Naive thymus-derived CD4-positive, alpha-beta T cell (primary cell): ENCODE measurements around the gene CALML6. TPM values are rescaled to one million over a fixed set of nuclear protein-coding genes. Genes with fewer than 3 reads are reported as not detected.

Source experiments
- ATAC-seq: fragments of 150-1000 bp; cut with Tn5 transposase; 2 replicates; pipeline ENCODE4 v1.10.0; 2021; ENCODE audit warnings: mild to moderate bottlenecking, moderate library complexity
- CTCF ChIA-PET: fragments of 350-600 bp; sonication (Branson Sonifier 250); formaldehyde crosslinking; loops from one replicate; lab custom pipeline; 2021; ENCODE audit warnings: antibody characterized with exemption; lab: Charles Lee
- POLR2A ChIA-PET: fragments of 350-600 bp; sonication (Branson Sonifier 250); formaldehyde crosslinking; loops from one replicate; lab custom pipeline; 2021; ENCODE audit warnings: antibody characterized with exemption, inconsistent platforms; lab: Charles Lee
- DNase-seq, 9 donors: peaks; one replicate each; pipeline versions ENCODE4 v3.0.0 to v3.0.0-alpha.2; 2020 to 2022; ENCODE audit warnings: mixed read lengths in 1 of 9
- H3K27ac ChIP-seq: one replicate; pipeline ENCODE4 v1.7.0; 2013; ENCODE audit warnings: mild to moderate bottlenecking, low read depth, low read length, moderate library complexity
- H3K27me3 ChIP-seq, 2 donors: one replicate each; pipeline ENCODE4 v1.7.0; 2013; ENCODE audit warnings: low read length in 2 of 2, mild to moderate bottlenecking in 2 of 2, moderate library complexity in 2 of 2; ENCODE audit not compliant: control insufficient read depth in 2 of 2, insufficient read depth in 2 of 2
- H3K36me3 ChIP-seq, 3 experiments: 1 replicate in 2 of 3; 2 replicates in 1 of 3; pipeline ENCODE4 v1.7.0; 2013; ENCODE audit warnings: low read length in 3 of 3, mild to moderate bottlenecking in 3 of 3, moderate library complexity in 1 of 3; ENCODE audit not compliant: insufficient read depth in 3 of 3, control insufficient read depth in 2 of 3
- H3K4me1 ChIP-seq, 2 donors: one replicate each; pipeline ENCODE4 v1.7.0; 2013; ENCODE audit warnings: low read length in 2 of 2, mild to moderate bottlenecking in 2 of 2, moderate library complexity in 1 of 2; ENCODE audit not compliant: control insufficient read depth in 2 of 2, insufficient read depth in 2 of 2
- H3K4me3 ChIP-seq: 2 replicates; pipeline ENCODE4 v1.7.0; 2013; ENCODE audit warnings: mild to moderate bottlenecking, low read length
- H3K9me3 ChIP-seq, 3 experiments: 1 replicate in 2 of 3; 2 replicates in 1 of 3; pipeline ENCODE4 v1.7.0; 2013; ENCODE audit warnings: low read length in 3 of 3; ENCODE audit not compliant: control insufficient read depth in 2 of 3
- H3K27ac Mint-ChIP-seq, 9 donors: one replicate each; pipeline ENCODE4 v1.8.0; 2020 to 2022; ENCODE audit warnings: mixed read lengths in 9 of 9, mild to moderate bottlenecking in 8 of 9, moderate library complexity in 5 of 9, inconsistent platforms in 2 of 9
- H3K27me3 Mint-ChIP-seq, 5 donors: one replicate each; pipeline ENCODE4 v1.8.0; 2021 to 2022; ENCODE audit warnings: mixed read lengths in 5 of 5, mild to moderate bottlenecking in 1 of 5
- H3K36me3 Mint-ChIP-seq, 5 donors: one replicate each; pipeline ENCODE4 v1.8.0; 2020 to 2022; ENCODE audit warnings: mixed read lengths in 5 of 5, mild to moderate bottlenecking in 3 of 5, inconsistent platforms in 1 of 5
- H3K4me1 Mint-ChIP-seq, 7 donors: one replicate each; pipeline ENCODE4 v1.8.0; 2020 to 2022; ENCODE audit warnings: mixed read lengths in 7 of 7, mild to moderate bottlenecking in 3 of 7, inconsistent platforms in 1 of 7
- H3K4me3 Mint-ChIP-seq, 10 donors: one replicate each; pipeline ENCODE4 v1.8.0; 2020 to 2022; ENCODE audit warnings: mild to moderate bottlenecking in 10 of 10, mixed read lengths in 10 of 10, moderate library complexity in 6 of 10, inconsistent platforms in 2 of 10
- H3K9me3 Mint-ChIP-seq, 11 donors: one replicate each; pipeline ENCODE4 v1.8.0; 2020 to 2022; ENCODE audit warnings: mixed read lengths in 11 of 11, mild to moderate bottlenecking in 4 of 11, inconsistent platforms in 1 of 11, moderate library complexity in 1 of 11
- intact Hi-C, 2 donors: fragments of 100-400 bp; cut with micrococcal nuclease; formaldehyde crosslinking; loops; one replicate each; pipeline ENCODE4 v1.15.1; 2023
- polyA plus RNA-seq, 2 donors: library from polyadenylated mRNA; unstranded; fragments of 300-500 nt; fragmentation: Illumina TruSeq; gene quantifications; one replicate each; pipeline ENCODE4 v1.2.3, GENCODE V29; 2021
- total RNA-seq, 6 experiments: library from RNA in 5 of 6; stranded (reverse) in 5 of 6; gene quantifications; 1 replicate in 5 of 6; 2 replicates in 1 of 6; pipeline ENCODE4 v1.2.3 and lab custom pipeline; 2021 to 2026

CALML6 gene
- total and polyA plus RNA-seq, 7 experiments from 2014 or later = 0.94 to 2.5 (median 1.4) TPM; not detected in 3

DNA sequence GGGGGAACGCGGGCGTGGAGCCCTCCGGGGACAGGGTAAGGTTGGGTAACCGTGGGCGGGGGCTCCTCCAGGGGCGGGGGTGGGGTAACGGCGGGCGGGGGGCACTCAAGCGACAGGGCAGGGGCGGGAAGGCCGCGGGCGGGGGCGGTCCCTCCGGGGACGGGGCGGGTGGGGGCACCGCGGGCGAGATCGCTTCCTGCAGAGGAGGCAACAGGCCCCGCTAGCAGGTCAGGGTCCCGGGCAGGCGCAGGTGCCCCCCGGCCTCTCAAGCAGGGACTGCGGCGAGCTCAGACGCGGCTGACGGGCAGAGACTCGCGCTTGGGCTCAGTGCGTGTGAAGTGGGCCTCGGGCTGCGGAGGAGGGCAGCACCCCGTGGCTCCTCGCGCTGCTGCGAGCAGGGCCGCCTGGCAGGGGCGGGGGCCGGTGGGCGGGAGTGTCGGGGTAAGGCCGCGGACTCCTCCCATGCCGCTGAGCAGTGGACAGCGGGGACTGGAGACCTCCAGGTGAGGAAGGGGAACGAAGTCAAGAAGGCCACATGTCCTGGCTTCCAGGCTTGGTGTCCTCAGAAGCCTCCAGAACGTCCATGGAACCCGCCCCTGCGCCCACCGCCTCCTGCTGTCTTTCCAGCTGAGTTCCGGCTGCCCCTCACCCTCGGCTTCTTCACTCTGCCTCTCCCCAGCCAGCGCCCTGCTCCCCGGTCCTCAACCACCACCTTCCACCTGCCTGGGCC lies 23.5 kb upstream of the CALML6 start:
- peaks cover 37 to 74% (median 59%) of the 10 kb centered on the region in 7 donors for H3K4me1 Mint-ChIP-seq
- ATAC-seq = peak; percentile 67
- H3K36me3 ChIP-seq = no peaks in the 10 kb centered on the region
- H3K9me3 Mint-ChIP-seq = peaks cover 0 to 2% (median 0%) of the 10 kb centered on the region in 11 donors
- POLR2A ChIA-PET = interaction anchor here (1.0 to 1.5 kb wide), 6 partner anchors 12 to 338 kb away, joined by 3 to 12 read pairs (median 4); no protein-coding TSS in a partner anchor
- peak overlapping the region; percentile 64 for H3K4me3 ChIP-seq
- H3K4me1 ChIP-seq = peaks cover 33 to 50% of the 10 kb centered on the region in 2 donors
- H3K9me3 ChIP-seq = no peaks in the 10 kb centered on the region
- intact Hi-C loops = loop anchor here (1.0 kb wide), 4 partner anchors 18 to 775 kb away; partner anchors contain the start of genes TMEM52 (in 2 of the 2) and C1orf159 (in 1 of the 2)
- H3K27me3 Mint-ChIP-seq = peaks cover 0 to 5% (median 0%) of the 10 kb centered on the region in 5 donors
- CTCF ChIA-PET = interaction anchor here (0.8 to 1.6 kb wide), 2 partner anchors 16 to 17 kb away, joined by 3 read pairs; no protein-coding TSS in a partner anchor
- H3K27ac Mint-ChIP-seq = peak overlapping the region; percentile 82 to 98 (median 95)
- H3K27me3 ChIP-seq = no peaks in the 10 kb centered on the region
- H3K27ac ChIP-seq = peak overlapping the region; percentile 96
- DNase-seq = peak in 7 of 9 donors; percentile 28 to 86 (median 58)
- peak overlapping the region; percentile 80 to 100 (median 90) for H3K4me3 Mint-ChIP-seq
- peaks cover 0 to 10% (median 0%) of the 10 kb centered on the region in 5 donors for H3K36me3 Mint-ChIP-seq

DNA sequence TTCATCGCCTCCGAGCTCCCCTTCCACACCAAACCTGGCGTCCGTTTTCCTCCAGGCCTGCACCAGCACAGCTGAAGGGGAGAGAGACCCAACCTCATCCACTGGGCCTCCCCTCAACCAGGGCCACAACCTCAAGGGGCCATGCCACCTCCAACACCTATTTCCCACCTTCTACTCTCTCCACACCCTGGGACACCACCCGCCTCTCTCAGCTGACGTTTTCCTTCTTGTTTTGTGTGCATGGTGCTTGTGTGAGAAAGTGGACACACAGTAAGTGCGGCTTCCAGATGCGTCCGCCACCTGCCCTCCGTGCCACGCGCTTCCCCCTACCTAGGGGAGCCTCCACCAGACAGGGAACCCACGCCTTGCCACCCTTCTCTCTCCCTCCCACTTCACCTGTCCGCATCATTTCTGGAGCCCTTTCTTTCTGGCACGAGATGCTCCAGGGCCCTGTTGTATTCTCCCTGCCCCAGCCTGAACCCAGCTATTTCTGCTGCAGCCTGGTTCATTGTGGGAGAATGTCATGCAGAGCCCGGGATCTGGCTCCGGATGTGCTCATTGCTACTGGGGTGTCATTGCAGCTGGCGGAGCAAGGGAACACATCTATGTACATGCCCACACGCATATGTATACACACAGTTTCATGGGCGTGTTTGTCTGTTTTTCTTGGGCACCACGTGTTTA lies 22.8 kb upstream of the CALML6 start:
- Histone ChIP-seq H3K4me1 (peaks cover 28 to 45% of the 10 kb centered on the region in 2 donors), H3K36me3 (no peaks in the 10 kb centered on the region), H3K27me3 (no peaks in the 10 kb centered on the region), H3K4me3 (peak overlapping the region; percentile 64), H3K27ac (peak overlapping the region; percentile 96), H3K9me3 (no peaks in the 10 kb centered on the region)
- peak overlapping the region; percentile 82 to 98 (median 95) for H3K27ac Mint-ChIP-seq
- no peak for ATAC-seq
- intact Hi-C loops = no loop called here
- peak in 4 of 9 donors; percentile 13 to 37 (median 24) for DNase-seq
- peaks cover 0 to 10% (median 0%) of the 10 kb centered on the region in 5 donors for H3K36me3 Mint-ChIP-seq
- ChIA-PET POLR2A (interaction anchor here (1.0 to 1.5 kb wide), 6 partner anchors 11 to 338 kb away, joined by 3 to 12 read pairs (median 4); no protein-coding TSS in a partner anchor), CTCF (interaction anchor here (0.6 to 1.6 kb wide), 3 partner anchors 15 to 48 kb away, joined by 3 to 4 read pairs (median 3); no protein-coding TSS in a partner anchor)
- peaks cover 34 to 67% (median 52%) of the 10 kb centered on the region in 7 donors for H3K4me1 Mint-ChIP-seq
- peaks cover 0 to 2% (median 0%) of the 10 kb centered on the region in 11 donors for H3K9me3 Mint-ChIP-seq
- H3K27me3 Mint-ChIP-seq = peaks cover 0 to 5% (median 0%) of the 10 kb centered on the region in 5 donors
- H3K4me3 Mint-ChIP-seq = peak overlapping the region; percentile 80 to 100 (median 90)

DNA sequence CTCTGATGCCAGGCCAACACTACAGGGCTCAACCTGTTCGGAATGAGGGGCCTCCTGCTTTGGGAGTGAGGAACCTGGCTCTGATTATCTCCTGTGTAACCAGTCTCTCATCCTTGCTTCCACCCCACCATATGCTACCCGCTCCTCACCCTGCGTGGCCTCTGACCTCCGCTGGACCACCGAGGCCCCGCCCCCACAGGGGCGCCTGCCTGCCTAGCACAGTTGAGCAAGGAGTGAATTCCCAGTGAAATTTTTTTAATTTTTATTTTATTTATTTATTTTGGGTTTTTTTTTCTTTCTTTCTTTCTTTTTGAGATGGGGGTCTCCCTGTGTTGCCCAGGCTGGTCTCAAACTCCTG lies 22.3 kb upstream of the CALML6 start:
- Histone ChIP-seq H3K27me3 (no peaks in the 10 kb centered on the region), H3K36me3 (no peaks in the 10 kb centered on the region), H3K4me1 (peaks cover 23 to 40% of the 10 kb centered on the region in 2 donors), H3K4me3 (peak overlapping the region; percentile 64), H3K27ac (peak overlapping the region; percentile 96), H3K9me3 (no peaks in the 10 kb centered on the region)
- no peak for ATAC-seq
- DNase-seq = no peak
- peak overlapping the region; percentile 80 to 100 (median 90) for H3K4me3 Mint-ChIP-seq
- peaks cover 0 to 2% (median 0%) of the 10 kb centered on the region in 11 donors for H3K9me3 Mint-ChIP-seq
- H3K27me3 Mint-ChIP-seq = peaks cover 0 to 5% (median 0%) of the 10 kb centered on the region in 5 donors
- peak overlapping the region; percentile 82 to 98 (median 95) for H3K27ac Mint-ChIP-seq
- H3K36me3 Mint-ChIP-seq = peaks cover 0 to 10% (median 0%) of the 10 kb centered on the region in 5 donors
- intact Hi-C loops = no loop called here
- CTCF ChIA-PET = interaction anchor here (0.6 to 1.6 kb wide), 2 partner anchors 15 to 48 kb away, joined by 3 to 4 read pairs; no protein-coding TSS in a partner anchor
- POLR2A ChIA-PET = no interaction called here
- H3K4me1 Mint-ChIP-seq = peaks cover 29 to 62% (median 47%) of the 10 kb centered on the region in 7 donors

DNA sequence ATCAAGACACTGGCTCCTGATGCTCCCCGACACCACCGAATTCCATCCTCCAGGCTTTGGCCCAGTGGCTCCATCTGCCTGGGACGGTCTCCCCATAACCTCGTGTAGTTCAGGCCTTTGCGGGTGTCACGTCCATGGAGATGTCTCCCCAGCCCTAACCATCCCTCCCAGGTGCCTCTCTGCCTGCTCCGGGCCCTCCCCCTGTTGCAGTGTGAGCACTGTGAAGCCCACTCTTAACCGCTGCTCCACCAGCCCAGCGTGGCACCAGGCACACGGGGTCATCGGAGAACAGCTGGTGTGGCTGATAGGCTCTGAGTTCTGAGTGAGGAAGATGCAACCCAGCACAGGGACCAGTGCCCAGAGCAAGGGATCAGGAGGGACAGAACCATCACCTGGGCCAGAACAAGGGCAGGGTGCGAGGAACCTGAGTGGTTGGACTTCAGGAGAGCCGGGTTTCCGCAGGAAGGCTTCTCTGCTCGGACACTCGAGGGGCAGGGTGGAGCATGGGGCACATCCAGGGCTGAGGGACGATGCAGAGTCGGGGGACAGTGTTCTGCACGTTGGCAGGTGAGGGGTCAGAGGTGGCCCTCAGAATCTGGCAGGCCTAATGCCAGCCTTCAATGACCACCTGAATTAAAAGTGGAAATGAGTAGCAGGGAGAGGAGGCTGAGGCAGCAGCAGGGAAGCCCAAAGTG lies 21.6 kb upstream of the CALML6 start:
- DNase-seq (no peak), ATAC-seq (no peak)
- ChIA-PET CTCF (no interaction called here), POLR2A (no interaction called here)
- Histone ChIP-seq H3K36me3 (no peaks in the 10 kb centered on the region), H3K4me1 (peaks cover 16 to 33% of the 10 kb centered on the region in 2 donors), H3K9me3 (no peaks in the 10 kb centered on the region), H3K27ac (peak overlapping the region; percentile 0), H3K27me3 (no peaks in the 10 kb centered on the region), H3K4me3 (no peak overlapping the region)
- peak overlapping the region; percentile 25 to 95 (median 89) for H3K27ac Mint-ChIP-seq
- peaks cover 23 to 55% (median 42%) of the 10 kb centered on the region in 7 donors for H3K4me1 Mint-ChIP-seq
- H3K9me3 Mint-ChIP-seq = peaks cover 0 to 2% (median 0%) of the 10 kb centered on the region in 11 donors
- intact Hi-C loops = no loop called here
- peaks cover 0 to 9% (median 0%) of the 10 kb centered on the region in 5 donors for H3K36me3 Mint-ChIP-seq
- H3K27me3 Mint-ChIP-seq = peaks cover 0 to 5% (median 0%) of the 10 kb centered on the region in 5 donors
- peak overlapping the region; percentile 8 to 100 (median 74) for H3K4me3 Mint-ChIP-seq

DNA sequence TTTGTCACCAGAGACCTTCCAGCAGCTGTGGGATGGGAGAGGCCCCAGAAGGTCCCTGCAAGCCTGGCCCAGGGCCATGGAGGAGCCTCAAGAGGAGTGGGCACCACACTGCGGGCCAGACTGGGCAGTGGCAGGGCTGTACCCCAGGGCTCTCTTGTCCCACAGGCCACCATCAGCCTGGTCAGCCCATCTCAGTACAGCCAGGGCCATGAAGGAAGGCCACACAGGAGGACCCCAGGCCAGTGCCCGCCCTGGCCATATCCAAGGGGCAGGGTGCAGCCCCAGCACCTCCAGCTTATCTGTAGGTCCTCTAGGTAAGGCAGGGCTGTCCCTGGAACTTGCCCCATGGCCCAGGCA lies 21.1 kb upstream of the CALML6 start:
- intact Hi-C loops = no loop called here
- peak overlapping the region in 2 of 10 donors; percentile 77 to 100 for H3K4me3 Mint-ChIP-seq
- CTCF ChIA-PET = no interaction called here

More for the DNA sequence above, 21.1 kb upstream of the CALML6 start:
- Histone ChIP-seq H3K4me3 (no peak overlapping the region), H3K27ac (peak overlapping the region; percentile 47), H3K36me3 (no peaks in the 10 kb centered on the region), H3K27me3 (no peaks in the 10 kb centered on the region), H3K4me1 (peaks cover 11 to 27% of the 10 kb centered on the region in 2 donors), H3K9me3 (no peaks in the 10 kb centered on the region)
- peaks cover 0 to 2% (median 0%) of the 10 kb centered on the region in 11 donors for H3K9me3 Mint-ChIP-seq
- DNase-seq (no peak), ATAC-seq (no peak)
- H3K4me1 Mint-ChIP-seq = peaks cover 18 to 54% (median 37%) of the 10 kb centered on the region in 7 donors
- peaks cover 0 to 9% (median 0%) of the 10 kb centered on the region in 5 donors for H3K36me3 Mint-ChIP-seq
- POLR2A ChIA-PET = interaction anchor here (2.7 kb wide), 1 partner anchor 15 kb away, joined by 8 read pairs; no protein-coding TSS in a partner anchor
- peak overlapping the region in 8 of 9 donors; percentile 25 to 95 (median 86) for H3K27ac Mint-ChIP-seq
- peaks cover 0 to 5% (median 0%) of the 10 kb centered on the region in 5 donors for H3K27me3 Mint-ChIP-seq
